GM12878 (cell line): ENCODE data around the gene TANC1. TPM values are rescaled to one million over a fixed set of nuclear protein-coding genes. Genes with fewer than 3 reads are reported as not detected.

ENCODE experiments used
- CHD2 ChIP-seq: IDR thresholded peaks from 2 replicates; pipeline ENCODE4 v1.6.1; 2011; ENCODE audit warnings: low read depth, low read length, improper control_type of control experiment, borderline replicate concordance
- CREM ChIP-seq: IDR thresholded peaks from 2 replicates; pipeline ENCODE4 v1.6.1; 2014; ENCODE audit warnings: antibody characterized with exemption, low read depth
- DPF2 ChIP-seq: fragments of 450-650 bp; IDR thresholded peaks from 2 replicates; pipeline ENCODE4 v1.6.1; 2017; ENCODE audit warnings: mild to moderate bottlenecking
- ESRRA ChIP-seq: IDR thresholded peaks from 2 replicates; pipeline ENCODE4 v1.6.1; 2012; ENCODE audit warnings: mild to moderate bottlenecking, low read length, improper control_type of control experiment
- KAT2A ChIP-seq: conservative IDR thresholded peaks from 2 replicates; pipeline ENCODE4 v1.6.1; 2011; ENCODE audit warnings: low read depth, low read length; ENCODE audit not compliant: control insufficient read depth
- MEF2B ChIP-seq: fragments of 450-650 bp; IDR thresholded peaks from 2 replicates; pipeline ENCODE4 v1.6.1; 2018; ENCODE audit warnings: mild to moderate bottlenecking, moderate library complexity; ENCODE audit not compliant: partially characterized antibody, poor library complexity, severe bottlenecking
- PAX8 ChIP-seq: fragments of 450-650 bp; IDR thresholded peaks from 2 replicates; pipeline ENCODE4 v1.6.1; 2017; ENCODE audit warnings: mild to moderate bottlenecking, moderate library complexity
- RUNX3 ChIP-seq: IDR thresholded peaks from 2 replicates; pipeline ENCODE4 v1.6.1; 2012; ENCODE audit warnings: low read length, inconsistent platforms
- TCF3 ChIP-seq: IDR thresholded peaks from 2 replicates; pipeline ENCODE4 v1.6.1; 2012; ENCODE audit warnings: low read depth, mild to moderate bottlenecking, low read length, borderline replicate concordance; ENCODE audit not compliant: insufficient read depth
- YY1 ChIP-seq: IDR thresholded peaks from 2 replicates; pipeline ENCODE4 v1.6.1; 2011; ENCODE audit warnings: low read depth, mild to moderate bottlenecking, low read length
- polyA plus RNA-seq, 11 experiments: library from polyadenylated mRNA; depleted of rRNA in 4 of 11; unstranded in 6 of 11; stranded (reverse) in 5 of 11; fragments of >200 nt; fragmentation: Nextera tagmentation in 4 of 11; fragmentation: Illumina TruSeq in 1 of 11; extraction: Ambion mirVana in 4 of 11; extraction: Trizol in 1 of 11; gene quantifications; 1 replicate in 1 of 11; 2 replicates in 10 of 11; pipeline versions ENCODE4 v1.2.1 to v1.2.3, GENCODE V29; 2011 to 2016; ENCODE audit warnings: inconsistent platforms in 2 of 11, missing spikeins in 2 of 11, low read depth in 1 of 11
- total RNA-seq, 4 experiments: library from RNA; depleted of rRNA in 3 of 4; stranded (reverse); fragments of >200 nt in 3 of 4; fragmentation: Illumina TruSeq in 1 of 4; extraction: Trizol in 1 of 4; gene quantifications; 2 replicates each; pipeline versions ENCODE4 v1.2.1 to v1.2.3, GENCODE V29; 2013 to 2021
- TF ChIP-seq, protein P1 (sequence below): fragments of 450-650 bp; IDR thresholded peaks from 2 replicates; pipeline ENCODE4 v1.6.1; 2014; ENCODE audit warnings: mild to moderate bottlenecking
- TF ChIP-seq, protein P2 (sequence below): fragments of 450-650 bp; IDR thresholded peaks from 2 replicates; pipeline ENCODE4 v1.6.1; 2018; ENCODE audit warnings: mild to moderate bottlenecking, low read depth, moderate library complexity; ENCODE audit not compliant: partially characterized antibody
- TF ChIP-seq, protein P3 (sequence below), 3 experiments: IDR thresholded peaks in 2 of 3; conservative IDR thresholded peaks in 1 of 3; 2 replicates each; pipeline ENCODE4 v1.5.1; 2011; ENCODE audit warnings: low read depth in 3 of 3, low read length in 3 of 3, mild to moderate bottlenecking in 3 of 3, control low read depth in 2 of 3, moderate library complexity in 2 of 3, inconsistent platforms in 1 of 3, mixed read lengths in 1 of 3; ENCODE audit not compliant: control insufficient read depth in 2 of 3, insufficient read depth in 1 of 3; ENCODE audit errors: extremely low read depth in 1 of 3
- TF ChIP-seq, protein P4 (sequence below): fragments of 150-350 bp; IDR thresholded peaks from 2 replicates; pipeline ENCODE4 v1.6.1; 2016; ENCODE audit warnings: low read depth, low read length

Gene TANC1
- total and polyA plus RNA-seq, 10 of the 15 experiments (the other 5 are each of a cell fraction or from before 2014, with no cell fraction given), result 0.05 to 5.0 (median 0.34) TPM

DNA sequence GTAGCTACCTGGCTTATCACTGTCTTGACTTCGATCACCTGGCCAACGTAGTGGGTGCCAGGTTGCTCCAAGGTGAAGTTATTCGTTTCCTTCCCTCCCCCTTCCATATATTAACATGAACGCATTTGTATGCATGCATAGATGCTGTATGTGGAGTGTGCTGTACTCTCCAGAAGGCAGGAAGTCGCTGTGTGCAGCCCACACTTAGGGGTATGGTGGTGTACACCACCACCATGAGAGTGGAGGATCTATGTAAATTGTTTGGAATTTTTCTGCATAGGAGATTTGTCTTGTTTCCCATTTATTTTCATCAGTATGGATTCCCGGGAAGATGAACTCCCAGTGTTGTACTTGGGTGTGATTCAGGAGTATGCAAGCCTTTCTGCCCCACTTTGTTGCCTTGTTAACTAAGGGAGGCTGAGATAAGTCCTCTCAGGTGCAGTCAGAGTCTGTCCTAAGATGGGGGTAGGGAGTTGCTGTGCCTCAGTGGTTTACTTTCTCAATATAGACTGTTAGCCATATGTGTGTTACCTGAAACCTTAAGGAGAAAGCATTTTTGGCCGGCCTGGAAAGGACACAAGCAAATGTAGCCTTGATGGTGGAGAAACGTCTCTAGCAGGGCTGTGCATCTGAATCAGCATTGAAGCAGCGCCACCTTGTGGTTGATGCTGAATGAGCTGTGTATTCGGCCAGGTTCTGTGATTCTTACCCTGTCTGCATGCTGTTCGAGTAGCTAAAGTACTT is 149.8 kb downstream of the TANC1 start (continued):
- TF ChIP-seq, protein P1, sequence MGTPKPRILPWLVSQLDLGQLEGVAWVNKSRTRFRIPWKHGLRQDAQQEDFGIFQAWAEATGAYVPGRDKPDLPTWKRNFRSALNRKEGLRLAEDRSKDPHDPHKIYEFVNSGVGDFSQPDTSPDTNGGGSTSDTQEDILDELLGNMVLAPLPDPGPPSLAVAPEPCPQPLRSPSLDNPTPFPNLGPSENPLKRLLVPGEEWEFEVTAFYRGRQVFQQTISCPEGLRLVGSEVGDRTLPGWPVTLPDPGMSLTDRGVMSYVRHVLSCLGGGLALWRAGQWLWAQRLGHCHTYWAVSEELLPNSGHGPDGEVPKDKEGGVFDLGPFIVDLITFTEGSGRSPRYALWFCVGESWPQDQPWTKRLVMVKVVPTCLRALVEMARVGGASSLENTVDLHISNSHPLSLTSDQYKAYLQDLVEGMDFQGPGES, result no peak
- TF ChIP-seq KAT2A, result no peak
- TF ChIP-seq DPF2, result no peak
- TF ChIP-seq YY1, result peak; percentile 67; the same call in 1 of the 2 replicates
- no peak for TF ChIP-seq CHD2
- TF ChIP-seq CREM, result no peak
- peak; percentile 36 for TF ChIP-seq RUNX3
- TF ChIP-seq ESRRA, result no peak
- TF ChIP-seq, protein P2, sequence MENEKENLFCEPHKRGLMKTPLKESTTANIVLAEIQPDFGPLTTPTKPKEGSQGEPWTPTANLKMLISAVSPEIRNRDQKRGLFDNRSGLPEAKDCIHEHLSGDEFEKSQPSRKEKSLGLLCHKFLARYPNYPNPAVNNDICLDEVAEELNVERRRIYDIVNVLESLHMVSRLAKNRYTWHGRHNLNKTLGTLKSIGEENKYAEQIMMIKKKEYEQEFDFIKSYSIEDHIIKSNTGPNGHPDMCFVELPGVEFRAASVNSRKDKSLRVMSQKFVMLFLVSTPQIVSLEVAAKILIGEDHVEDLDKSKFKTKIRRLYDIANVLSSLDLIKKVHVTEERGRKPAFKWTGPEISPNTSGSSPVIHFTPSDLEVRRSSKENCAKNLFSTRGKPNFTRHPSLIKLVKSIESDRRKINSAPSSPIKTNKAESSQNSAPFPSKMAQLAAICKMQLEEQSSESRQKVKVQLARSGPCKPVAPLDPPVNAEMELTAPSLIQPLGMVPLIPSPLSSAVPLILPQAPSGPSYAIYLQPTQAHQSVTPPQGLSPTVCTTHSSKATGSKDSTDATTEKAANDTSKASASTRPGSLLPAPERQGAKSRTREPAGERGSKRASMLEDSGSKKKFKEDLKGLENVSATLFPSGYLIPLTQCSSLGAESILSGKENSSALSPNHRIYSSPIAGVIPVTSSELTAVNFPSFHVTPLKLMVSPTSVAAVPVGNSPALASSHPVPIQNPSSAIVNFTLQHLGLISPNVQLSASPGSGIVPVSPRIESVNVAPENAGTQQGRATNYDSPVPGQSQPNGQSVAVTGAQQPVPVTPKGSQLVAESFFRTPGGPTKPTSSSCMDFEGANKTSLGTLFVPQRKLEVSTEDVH, result no peak
- TF ChIP-seq MEF2B, result no peak
- no peak for TF ChIP-seq PAX8
- TF ChIP-seq, protein P3, sequence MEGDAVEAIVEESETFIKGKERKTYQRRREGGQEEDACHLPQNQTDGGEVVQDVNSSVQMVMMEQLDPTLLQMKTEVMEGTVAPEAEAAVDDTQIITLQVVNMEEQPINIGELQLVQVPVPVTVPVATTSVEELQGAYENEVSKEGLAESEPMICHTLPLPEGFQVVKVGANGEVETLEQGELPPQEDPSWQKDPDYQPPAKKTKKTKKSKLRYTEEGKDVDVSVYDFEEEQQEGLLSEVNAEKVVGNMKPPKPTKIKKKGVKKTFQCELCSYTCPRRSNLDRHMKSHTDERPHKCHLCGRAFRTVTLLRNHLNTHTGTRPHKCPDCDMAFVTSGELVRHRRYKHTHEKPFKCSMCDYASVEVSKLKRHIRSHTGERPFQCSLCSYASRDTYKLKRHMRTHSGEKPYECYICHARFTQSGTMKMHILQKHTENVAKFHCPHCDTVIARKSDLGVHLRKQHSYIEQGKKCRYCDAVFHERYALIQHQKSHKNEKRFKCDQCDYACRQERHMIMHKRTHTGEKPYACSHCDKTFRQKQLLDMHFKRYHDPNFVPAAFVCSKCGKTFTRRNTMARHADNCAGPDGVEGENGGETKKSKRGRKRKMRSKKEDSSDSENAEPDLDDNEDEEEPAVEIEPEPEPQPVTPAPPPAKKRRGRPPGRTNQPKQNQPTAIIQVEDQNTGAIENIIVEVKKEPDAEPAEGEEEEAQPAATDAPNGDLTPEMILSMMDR (IDR thresholded peaks at IDR 0.05 in 2 of 3, conservative IDR thresholded peaks at IDR 0.05 in 1 of 3; ENCODE audit: control insufficient read depth in 2 of 3, extremely low read depth in 1 of 3, insufficient read depth in 1 of 3, low read depth in 3 of 3, low read length in 3 of 3), result peak; percentile 89 to 91 (median 90)
- TF ChIP-seq, protein P4, sequence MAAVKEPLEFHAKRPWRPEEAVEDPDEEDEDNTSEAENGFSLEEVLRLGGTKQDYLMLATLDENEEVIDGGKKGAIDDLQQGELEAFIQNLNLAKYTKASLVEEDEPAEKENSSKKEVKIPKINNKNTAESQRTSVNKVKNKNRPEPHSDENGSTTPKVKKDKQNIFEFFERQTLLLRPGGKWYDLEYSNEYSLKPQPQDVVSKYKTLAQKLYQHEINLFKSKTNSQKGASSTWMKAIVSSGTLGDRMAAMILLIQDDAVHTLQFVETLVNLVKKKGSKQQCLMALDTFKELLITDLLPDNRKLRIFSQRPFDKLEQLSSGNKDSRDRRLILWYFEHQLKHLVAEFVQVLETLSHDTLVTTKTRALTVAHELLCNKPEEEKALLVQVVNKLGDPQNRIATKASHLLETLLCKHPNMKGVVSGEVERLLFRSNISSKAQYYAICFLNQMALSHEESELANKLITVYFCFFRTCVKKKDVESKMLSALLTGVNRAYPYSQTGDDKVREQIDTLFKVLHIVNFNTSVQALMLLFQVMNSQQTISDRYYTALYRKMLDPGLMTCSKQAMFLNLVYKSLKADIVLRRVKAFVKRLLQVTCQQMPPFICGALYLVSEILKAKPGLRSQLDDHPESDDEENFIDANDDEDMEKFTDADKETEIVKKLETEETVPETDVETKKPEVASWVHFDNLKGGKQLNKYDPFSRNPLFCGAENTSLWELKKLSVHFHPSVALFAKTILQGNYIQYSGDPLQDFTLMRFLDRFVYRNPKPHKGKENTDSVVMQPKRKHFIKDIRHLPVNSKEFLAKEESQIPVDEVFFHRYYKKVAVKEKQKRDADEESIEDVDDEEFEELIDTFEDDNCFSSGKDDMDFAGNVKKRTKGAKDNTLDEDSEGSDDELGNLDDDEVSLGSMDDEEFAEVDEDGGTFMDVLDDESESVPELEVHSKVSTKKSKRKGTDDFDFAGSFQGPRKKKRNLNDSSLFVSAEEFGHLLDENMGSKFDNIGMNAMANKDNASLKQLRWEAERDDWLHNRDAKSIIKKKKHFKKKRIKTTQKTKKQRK, result no peak
- TF ChIP-seq TCF3, result no peak
